HUES64 (cell line): ENCODE data around the gene ERLEC1.

Experiments
- H3K27ac ChIP-seq: 2 replicates; pipeline ENCODE4 v1.7.0; 2013; ENCODE audit warnings: low read depth, low read length, inconsistent platforms
- H3K27me3 ChIP-seq: 2 replicates; pipeline ENCODE4 v1.6.1; 2013; ENCODE audit warnings: mild to moderate bottlenecking, low read length; ENCODE audit not compliant: insufficient read depth
- H3K36me3 ChIP-seq: 2 replicates; pipeline ENCODE4 v1.6.1; 2013; ENCODE audit warnings: mild to moderate bottlenecking, low read length; ENCODE audit not compliant: insufficient read depth
- H3K4me1 ChIP-seq: 2 replicates; pipeline ENCODE4 v1.6.1; 2013; ENCODE audit warnings: mild to moderate bottlenecking, low read length, moderate library complexity; ENCODE audit not compliant: insufficient read depth
- H3K4me3 ChIP-seq: 2 replicates; pipeline ENCODE4 v1.5.1; 2013; ENCODE audit warnings: mild to moderate bottlenecking, low read length, moderate library complexity
- H3K9ac ChIP-seq: 2 replicates; pipeline ENCODE4 v1.6.1; 2013; ENCODE audit warnings: mild to moderate bottlenecking, low read depth, low read length
- H3K9me3 ChIP-seq: 2 replicates; pipeline ENCODE4 v1.6.1; 2013; ENCODE audit warnings: low read depth, low read length; ENCODE audit not compliant: insufficient read depth
- WGBS: fragments of 150-250, 120-280 bp; methylation state at CpG from one replicate; pipeline ENCODE4 v1.1.7; 2013; ENCODE audit warnings: missing lambda C conversion rate; 5-methylcytosine and 5-hydroxymethylcytosine counted together

Gene ERLEC1

DNA sequence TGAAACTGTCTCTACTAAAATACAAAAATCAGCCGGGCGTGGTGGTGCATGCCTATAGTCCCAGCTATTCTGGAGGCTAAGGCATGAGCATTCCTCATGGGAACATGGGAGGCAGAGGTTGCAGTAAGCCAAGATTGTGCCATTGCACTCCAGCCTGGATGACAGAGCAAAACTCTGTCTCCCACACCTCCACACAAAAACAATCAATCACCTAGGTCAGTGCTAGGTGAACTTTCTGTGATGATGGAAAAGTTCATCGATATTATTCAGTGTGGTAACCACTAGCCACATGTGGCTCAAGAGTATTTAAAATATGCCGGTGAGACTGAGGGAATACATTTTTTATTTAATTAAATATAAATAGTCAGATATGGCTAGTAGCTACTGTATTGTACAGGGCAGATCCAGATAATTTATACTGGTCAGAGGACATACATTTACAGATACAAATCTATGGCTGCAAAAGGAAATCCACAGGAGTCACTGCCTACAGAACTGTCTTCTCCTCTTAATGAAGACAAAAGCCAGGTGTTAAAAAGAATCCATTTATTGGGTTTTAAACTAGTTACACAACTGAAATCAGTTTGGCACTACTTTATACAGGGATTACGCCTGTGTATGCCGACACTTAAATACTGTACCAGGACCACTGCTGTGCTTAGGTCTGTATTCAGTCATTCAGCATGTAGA lies 76.8 kb downstream of the ERLEC1 start:
- H3K36me3 ChIP-seq = peaks cover 63% of the 10 kb centered on the region
- WGBS = 98% methylated on average over 5 of the region's 6 CpGs

DNA sequence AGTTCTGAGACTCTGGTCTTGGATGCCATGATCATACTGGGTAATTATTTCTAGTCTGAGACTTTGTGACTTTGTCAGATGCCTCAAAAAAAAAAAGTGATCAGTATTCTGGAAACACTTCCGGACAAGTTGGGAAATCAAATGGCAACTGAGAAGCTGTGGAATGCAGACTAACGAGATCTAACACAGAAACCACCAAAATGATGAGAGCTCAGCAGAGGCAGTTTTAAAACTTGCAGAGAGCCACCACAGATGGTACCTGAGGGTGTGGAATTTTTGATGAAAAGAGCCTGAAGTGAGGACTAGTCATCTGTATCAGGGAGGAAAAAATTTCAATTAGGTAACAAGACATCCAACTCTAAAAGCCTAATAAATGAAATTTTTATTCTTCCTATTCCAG lies 78.4 kb downstream of the ERLEC1 start:
- Histone ChIP-seq H3K27ac (no peak overlapping the region), H3K4me3 (no peak overlapping the region), H3K36me3 (peaks cover 75% of the 10 kb centered on the region), H3K4me1 (no peaks in the 10 kb centered on the region), H3K9me3 (no peaks in the 10 kb centered on the region), H3K9ac (no peak overlapping the region), H3K27me3 (no peaks in the 10 kb centered on the region)
- 93% methylated on average over 2 of the region's 2 CpGs for WGBS

More for the DNA sequence above, 76.8 kb downstream of the ERLEC1 start:
- H3K27ac ChIP-seq = no peak overlapping the region
- H3K27me3 ChIP-seq = no peaks in the 10 kb centered on the region
- H3K9ac ChIP-seq = no peak overlapping the region
- H3K4me3 ChIP-seq = no peak overlapping the region
- no peaks in the 10 kb centered on the region for H3K4me1 ChIP-seq
- no peaks in the 10 kb centered on the region for H3K9me3 ChIP-seq

DNA sequence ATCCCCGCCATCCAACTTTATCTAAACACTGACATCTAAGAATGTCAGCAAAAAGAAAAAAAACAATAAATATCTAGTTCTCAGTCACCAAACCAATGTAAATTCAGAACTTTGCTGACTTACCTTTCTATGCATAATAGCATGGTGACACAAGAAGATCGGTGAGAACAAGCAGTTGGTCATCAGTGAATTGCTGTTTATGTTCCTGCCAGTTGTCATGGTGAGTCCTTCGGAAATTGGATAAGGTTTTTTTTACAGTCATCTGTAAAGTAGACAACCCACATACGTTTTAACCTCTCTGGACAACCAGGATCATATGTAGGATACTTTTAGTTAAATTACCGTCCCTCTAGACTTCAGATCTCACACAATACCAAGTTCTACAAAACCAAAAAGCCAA lies 79.1 kb downstream of the ERLEC1 start:
- Histone ChIP-seq H3K27ac (no peak overlapping the region), H3K4me1 (no peaks in the 10 kb centered on the region), H3K27me3 (no peaks in the 10 kb centered on the region), H3K4me3 (no peak overlapping the region), H3K9ac (no peak overlapping the region), H3K9me3 (no peaks in the 10 kb centered on the region), H3K36me3 (peaks cover 78% of the 10 kb centered on the region)
- WGBS = 96% methylated on average over 3 of the region's 5 CpGs

DNA sequence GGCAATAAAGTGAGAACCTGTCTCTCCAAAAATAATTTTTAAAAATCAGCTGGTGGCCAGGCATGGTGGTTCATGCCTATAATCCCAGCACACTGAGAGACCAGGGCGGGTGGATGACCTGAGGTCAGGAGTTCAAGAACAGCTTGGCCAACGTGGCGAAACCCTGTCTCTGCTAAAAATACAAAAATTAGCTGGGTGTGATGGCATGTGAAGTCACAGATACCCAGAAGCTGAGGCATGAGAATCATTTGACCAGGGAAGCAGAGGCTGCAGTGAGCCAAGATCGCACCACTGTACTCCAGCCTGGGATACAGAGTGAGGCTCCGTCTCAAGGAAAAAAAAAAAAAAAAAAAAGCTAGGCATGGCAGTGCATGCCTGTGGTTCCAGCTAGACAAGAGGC lies 80.3 kb downstream of the ERLEC1 start:
- no peaks in the 10 kb centered on the region for H3K4me1 ChIP-seq
- H3K27me3 ChIP-seq = no peaks in the 10 kb centered on the region
- H3K4me3 ChIP-seq = no peak overlapping the region
- peaks cover 84% of the 10 kb centered on the region for H3K36me3 ChIP-seq
- WGBS = 98% methylated on average over 5 of the region's 5 CpGs
- H3K27ac ChIP-seq = no peak overlapping the region
- no peaks in the 10 kb centered on the region for H3K9me3 ChIP-seq
- H3K9ac ChIP-seq = no peak overlapping the region

DNA sequence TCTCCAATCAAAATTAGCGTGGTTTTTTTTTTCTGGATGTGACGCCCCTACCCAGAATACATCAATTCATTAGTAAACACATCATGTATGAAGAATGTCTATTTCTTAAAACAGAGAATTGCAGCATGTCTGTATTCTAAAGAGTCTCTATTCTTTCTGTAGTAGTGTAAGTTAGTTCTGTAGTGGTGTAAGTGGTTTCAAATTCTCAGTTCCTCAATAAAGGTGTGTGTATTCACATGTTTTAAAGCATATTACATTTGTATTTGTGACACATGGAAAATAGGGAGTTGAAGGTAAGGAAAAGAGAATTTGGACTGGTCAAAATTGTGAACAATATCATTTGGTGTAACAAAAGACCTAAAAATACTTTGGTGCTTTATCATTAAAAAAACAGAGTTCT lies 80.9 kb downstream of the ERLEC1 start:
- Histone ChIP-seq H3K4me1 (no peaks in the 10 kb centered on the region), H3K4me3 (no peak overlapping the region), H3K27me3 (no peaks in the 10 kb centered on the region), H3K9ac (no peak overlapping the region), H3K9me3 (no peaks in the 10 kb centered on the region), H3K27ac (no peak overlapping the region), H3K36me3 (peaks cover 90% of the 10 kb centered on the region)
- WGBS = 98% methylated on average over 2 of the region's 2 CpGs
